Neuron (in vitro differentiated cells): Measurements from ENCODE around the gene SERPINH1.

Experiments
- H2AFZ ChIP-seq: one replicate; pipeline ENCODE4 v1.6.1; 2013; ENCODE audit warnings: low read depth, mild to moderate bottlenecking, inconsistent platforms, low read length, moderate library complexity
- H3K27me3 ChIP-seq: one replicate; pipeline ENCODE4 v1.6.1; 2013; ENCODE audit warnings: low read length; ENCODE audit not compliant: insufficient read depth
- H3K36me3 ChIP-seq: one replicate; pipeline ENCODE4 v1.6.1; 2013; ENCODE audit warnings: low read length; ENCODE audit not compliant: insufficient read depth
- H3K4me1 ChIP-seq: one replicate; pipeline ENCODE4 v1.6.1; 2013; ENCODE audit warnings: low read length; ENCODE audit not compliant: insufficient read depth
- H3K4me3 ChIP-seq: 2 replicates; pipeline ENCODE4 v1.5.1; 2013; ENCODE audit warnings: mild to moderate bottlenecking, low read length, moderate library complexity
- H3K9me3 ChIP-seq: one replicate; pipeline ENCODE4 v1.6.1; 2013; ENCODE audit warnings: low read length

Gene SERPINH1

GRCh38 chr11:75591371-75591770, 29.3 kb downstream of the SERPINH1 start:
- H2AFZ ChIP-seq: no peak overlapping the region
- H3K27me3 ChIP-seq: no peaks in the 10 kb centered on the region
- H3K4me3 ChIP-seq: no peak overlapping the region
- H3K36me3 ChIP-seq: peaks cover 11% of the 10 kb centered on the region
- no peaks in the 10 kb centered on the region for H3K9me3 ChIP-seq
- peaks cover 19% of the 10 kb centered on the region for H3K4me1 ChIP-seq

DNA sequence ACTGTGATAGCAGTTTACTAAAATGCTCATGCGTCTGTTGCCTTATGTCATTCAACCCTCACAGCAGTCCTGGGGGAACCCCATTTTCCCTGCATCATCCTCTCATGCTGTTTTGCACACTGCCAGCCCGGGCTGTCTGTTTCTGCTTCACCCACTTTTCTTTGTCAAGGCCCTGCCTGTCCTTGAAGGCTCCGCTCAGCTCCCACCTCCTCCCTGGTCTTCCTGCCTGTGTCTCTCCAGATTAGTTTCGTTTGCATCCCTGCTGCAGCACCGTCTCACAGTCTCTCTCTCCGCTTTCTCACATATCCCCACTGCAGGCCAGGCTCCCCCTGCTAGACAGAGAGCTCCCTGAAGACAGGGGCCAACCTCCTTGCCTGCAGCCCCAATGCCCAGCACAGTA, 29.9 kb downstream of the SERPINH1 start:
- Histone ChIP-seq H3K4me3 (no peak overlapping the region), H2AFZ (no peak overlapping the region), H3K9me3 (no peaks in the 10 kb centered on the region), H3K4me1 (peaks cover 19% of the 10 kb centered on the region), H3K36me3 (peaks cover 13% of the 10 kb centered on the region), H3K27me3 (no peaks in the 10 kb centered on the region)

GRCh38 chr11:75592715-75593114, 30.7 kb downstream of the SERPINH1 start:
- Histone ChIP-seq H3K27me3 (no peaks in the 10 kb centered on the region), H2AFZ (no peak overlapping the region), H3K4me3 (no peak overlapping the region), H3K4me1 (peaks cover 19% of the 10 kb centered on the region), H3K9me3 (no peaks in the 10 kb centered on the region), H3K36me3 (peaks cover 9% of the 10 kb centered on the region)

GRCh38 chr11:75593286-75593915, 31.3 kb downstream of the SERPINH1 start:
- no peaks in the 10 kb centered on the region for H3K9me3 ChIP-seq
- no peak overlapping the region for H2AFZ ChIP-seq
- no peaks in the 10 kb centered on the region for H3K27me3 ChIP-seq
- peaks cover 7% of the 10 kb centered on the region for H3K36me3 ChIP-seq
- peaks cover 19% of the 10 kb centered on the region for H3K4me1 ChIP-seq
- no peak overlapping the region for H3K4me3 ChIP-seq

DNA sequence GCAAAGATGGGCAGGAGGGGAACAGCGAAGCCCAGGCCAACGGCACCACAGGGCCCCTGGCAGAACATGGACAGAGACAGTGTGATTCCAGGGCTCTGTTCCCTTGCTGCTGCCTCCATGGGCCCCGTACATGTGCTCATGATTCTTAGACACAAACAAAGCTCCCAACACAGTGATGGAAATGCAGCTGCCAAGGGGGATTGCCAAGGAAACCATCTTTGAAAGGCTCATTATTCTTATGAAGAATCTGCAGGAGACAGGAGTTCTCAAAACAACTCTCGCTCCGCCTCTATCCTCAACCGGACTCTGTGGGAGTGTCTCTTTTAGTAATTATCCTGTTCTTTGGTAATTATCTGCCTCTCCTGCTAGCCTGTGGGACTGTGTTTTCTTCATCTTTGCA, 32.2 kb downstream of the SERPINH1 start:
- no peak overlapping the region for H3K4me3 ChIP-seq
- H3K9me3 ChIP-seq: no peaks in the 10 kb centered on the region
- peaks cover 19% of the 10 kb centered on the region for H3K4me1 ChIP-seq
- no peaks in the 10 kb centered on the region for H3K27me3 ChIP-seq
- peaks cover 7% of the 10 kb centered on the region for H3K36me3 ChIP-seq
- H2AFZ ChIP-seq: no peak overlapping the region

- no peak overlapping the region for H3K4me3 ChIP-seq
- H3K9me3 ChIP-seq: no peaks in the 10 kb centered on the region
- H2AFZ ChIP-seq: no peak overlapping the region
- H3K27me3 ChIP-seq: no peaks in the 10 kb centered on the region
- peaks cover 10% of the 10 kb centered on the region for H3K36me3 ChIP-seq
- peaks cover 19% of the 10 kb centered on the region for H3K4me1 ChIP-seq
These were observed 33.4 kb downstream of the SERPINH1 start for GRCh38 chr11:75595429-75595828.

DNA sequence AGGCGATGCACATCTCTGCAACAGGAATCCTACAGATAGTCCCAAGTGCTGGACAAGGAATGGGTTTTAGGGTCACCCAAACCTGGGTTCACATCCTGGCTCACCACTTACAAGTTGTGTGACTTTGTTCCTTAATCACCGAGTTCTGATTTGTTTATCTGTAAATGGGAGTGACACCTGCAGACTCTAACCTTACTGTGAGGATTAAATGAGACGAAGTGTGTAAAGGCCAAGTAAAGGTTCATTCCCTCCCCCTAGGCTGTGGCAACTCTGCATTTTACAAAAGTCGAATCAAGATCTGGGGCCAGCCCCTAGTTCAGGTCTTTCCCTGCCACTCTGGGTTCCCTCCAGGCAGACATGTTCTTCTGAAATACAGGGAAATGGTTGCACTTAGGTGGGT, 34.9 kb downstream of the SERPINH1 start:
- peaks cover 19% of the 10 kb centered on the region for H3K4me1 ChIP-seq
- peaks cover 12% of the 10 kb centered on the region for H3K36me3 ChIP-seq
- no peaks in the 10 kb centered on the region for H3K27me3 ChIP-seq
- H2AFZ ChIP-seq: no peak overlapping the region
- H3K4me3 ChIP-seq: no peak overlapping the region
- no peaks in the 10 kb centered on the region for H3K9me3 ChIP-seq

DNA sequence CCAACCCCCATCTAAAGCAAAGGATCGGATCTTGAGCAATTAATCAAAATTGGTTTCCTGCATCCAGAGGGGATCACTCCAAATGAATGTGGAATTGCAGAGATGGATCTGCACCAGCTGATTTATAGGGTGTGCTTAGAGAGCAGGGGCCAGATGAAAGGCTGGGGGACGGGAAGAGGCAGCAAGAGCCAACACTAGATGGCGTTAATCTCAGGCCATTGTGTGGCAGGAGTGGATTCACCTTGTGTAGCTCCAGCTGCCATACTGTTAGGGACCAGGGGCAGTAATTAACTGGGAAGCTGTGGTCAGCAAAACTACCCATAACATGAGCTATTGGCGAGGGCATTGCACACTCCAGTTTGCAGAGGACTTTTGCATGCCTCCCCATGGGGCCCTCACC, 35.6 kb downstream of the SERPINH1 start:
- H3K4me1 ChIP-seq: peaks cover 19% of the 10 kb centered on the region
- peaks cover 18% of the 10 kb centered on the region for H3K36me3 ChIP-seq
- no peaks in the 10 kb centered on the region for H3K27me3 ChIP-seq
- H3K4me3 ChIP-seq: no peak overlapping the region
- H3K9me3 ChIP-seq: no peaks in the 10 kb centered on the region
- no peak overlapping the region for H2AFZ ChIP-seq

- peaks cover 23% of the 10 kb centered on the region for H3K36me3 ChIP-seq
- peaks cover 19% of the 10 kb centered on the region for H3K4me1 ChIP-seq
- no peaks in the 10 kb centered on the region for H3K9me3 ChIP-seq
- no peak overlapping the region for H2AFZ ChIP-seq
- no peaks in the 10 kb centered on the region for H3K27me3 ChIP-seq
- no peak overlapping the region for H3K4me3 ChIP-seq
These were observed 36.2 kb downstream of the SERPINH1 start for GRCh38 chr11:75598264-75598663.

GRCh38 chr11:75598900-75599299, 36.8 kb downstream of the SERPINH1 start:
- Histone ChIP-seq H2AFZ (no peak overlapping the region), H3K27me3 (no peaks in the 10 kb centered on the region)

GRCh38 chr11:75600356-75600755, 38.3 kb downstream of the SERPINH1 start:
- no peaks in the 10 kb centered on the region for H3K27me3 ChIP-seq
- no peak overlapping the region for H3K4me3 ChIP-seq
- peaks cover 38% of the 10 kb centered on the region for H3K36me3 ChIP-seq
- peaks cover under 1% of the 10 kb centered on the region for H3K4me1 ChIP-seq
- no peak overlapping the region for H2AFZ ChIP-seq
- H3K9me3 ChIP-seq: no peaks in the 10 kb centered on the region

More at GRCh38 chr11:75598900-75599299, 36.8 kb downstream of the SERPINH1 start:
- Histone ChIP-seq H3K4me3 (no peak overlapping the region), H3K36me3 (peaks cover 24% of the 10 kb centered on the region), H3K9me3 (no peaks in the 10 kb centered on the region), H3K4me1 (peaks cover 15% of the 10 kb centered on the region)

DNA sequence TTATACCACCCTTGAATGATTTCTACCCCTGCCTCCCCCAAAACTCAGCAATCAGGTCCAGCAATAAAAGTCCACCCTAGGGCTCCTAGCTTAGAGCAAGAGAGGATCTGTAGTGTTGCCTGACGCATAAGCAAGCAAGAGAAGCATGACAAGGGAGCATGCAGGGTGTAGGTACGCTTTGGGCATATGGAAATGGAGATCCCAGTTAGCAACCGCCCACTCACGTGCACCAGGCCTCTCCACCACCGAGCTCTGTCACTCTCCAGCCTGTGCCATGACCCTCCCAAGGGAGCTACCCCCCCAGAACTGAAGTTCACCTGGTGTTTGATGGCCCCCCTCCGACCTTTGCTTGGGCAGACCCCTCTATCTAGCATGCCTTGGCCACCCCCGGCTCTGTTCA, 39.4 kb downstream of the SERPINH1 start:
- peaks cover 48% of the 10 kb centered on the region for H3K36me3 ChIP-seq
- no peaks in the 10 kb centered on the region for H3K9me3 ChIP-seq
- H3K27me3 ChIP-seq: no peaks in the 10 kb centered on the region
- H2AFZ ChIP-seq: no peak overlapping the region
- no peaks in the 10 kb centered on the region for H3K4me1 ChIP-seq
- no peak overlapping the region for H3K4me3 ChIP-seq

- Histone ChIP-seq H3K4me1 (no peaks in the 10 kb centered on the region), H3K36me3 (peaks cover 56% of the 10 kb centered on the region), H3K27me3 (no peaks in the 10 kb centered on the region), H2AFZ (no peak overlapping the region), H3K4me3 (no peak overlapping the region), H3K9me3 (no peaks in the 10 kb centered on the region)
These were observed 40.9 kb downstream of the SERPINH1 start for GRCh38 chr11:75602951-75603350.
